ENCODE measurements around the gene SPAG16.

GRCh38 chr2:213490087-213490486 lies 205.8 kb downstream of the SPAG16 start:
- TF ChIP-seq CTCF (IDR thresholded peaks at IDR 0.05) (no peak), POLR2A (IDR thresholded peaks at IDR 0.05) (no peak)
